Astrocyte of the cerebellum (primary cell): ENCODE measurements around the gene ANP32D.
"Not testable (repeated sequence)": the region's sequence is repeated elsewhere in the genome, so short reads cannot be mapped to it uniquely, and the experiment has no call there.

Experiments used
- DNase-seq: peaks from one replicate; pipeline ENCODE4 v3.0.0-alpha.2; 2011; ENCODE audit warnings: low read depth
- H3K4me3 ChIP-seq: 2 replicates; pipeline ENCODE4 v1.5.1; 2011; ENCODE audit warnings: mild to moderate bottlenecking, low read depth, low read length, moderate library complexity
- in situ Hi-C: cut with HindIII; loops from 2 replicates; pipeline ENCODE4 v1.10.0; 2017; ENCODE audit warnings: low sequenced_read_pairs
- TF ChIP-seq, protein P1 (sequence below): IDR thresholded peaks from 2 replicates; pipeline ENCODE4 v1.5.1; 2012; ENCODE audit warnings: low read length, low read depth, moderate library complexity, mild to moderate bottlenecking; ENCODE audit errors: missing control alignments

Gene ANP32D

DNA sequence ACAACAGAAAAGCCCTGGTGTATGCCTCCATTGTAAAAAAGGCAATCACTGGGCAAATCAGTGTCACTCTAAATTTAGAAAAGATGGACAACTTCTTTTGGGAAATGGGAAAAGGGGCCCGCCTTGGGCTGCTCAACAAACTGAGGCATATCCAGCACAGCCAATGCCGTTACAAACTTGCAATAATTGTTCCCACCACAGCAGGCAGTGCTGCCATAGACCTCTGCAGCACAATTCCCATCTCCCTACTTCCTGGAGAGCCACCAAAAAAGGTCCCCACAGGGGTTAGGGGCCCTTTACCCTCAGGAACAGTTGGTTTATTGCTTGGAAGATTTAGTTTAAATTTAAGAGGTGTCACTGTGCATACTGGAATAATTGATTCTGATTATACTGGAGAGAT lies 36.6 kb downstream of the ANP32D start:
- no peak overlapping the region for H3K4me3 ChIP-seq
- DNase-seq, result no peak
- TF ChIP-seq, protein P1, sequence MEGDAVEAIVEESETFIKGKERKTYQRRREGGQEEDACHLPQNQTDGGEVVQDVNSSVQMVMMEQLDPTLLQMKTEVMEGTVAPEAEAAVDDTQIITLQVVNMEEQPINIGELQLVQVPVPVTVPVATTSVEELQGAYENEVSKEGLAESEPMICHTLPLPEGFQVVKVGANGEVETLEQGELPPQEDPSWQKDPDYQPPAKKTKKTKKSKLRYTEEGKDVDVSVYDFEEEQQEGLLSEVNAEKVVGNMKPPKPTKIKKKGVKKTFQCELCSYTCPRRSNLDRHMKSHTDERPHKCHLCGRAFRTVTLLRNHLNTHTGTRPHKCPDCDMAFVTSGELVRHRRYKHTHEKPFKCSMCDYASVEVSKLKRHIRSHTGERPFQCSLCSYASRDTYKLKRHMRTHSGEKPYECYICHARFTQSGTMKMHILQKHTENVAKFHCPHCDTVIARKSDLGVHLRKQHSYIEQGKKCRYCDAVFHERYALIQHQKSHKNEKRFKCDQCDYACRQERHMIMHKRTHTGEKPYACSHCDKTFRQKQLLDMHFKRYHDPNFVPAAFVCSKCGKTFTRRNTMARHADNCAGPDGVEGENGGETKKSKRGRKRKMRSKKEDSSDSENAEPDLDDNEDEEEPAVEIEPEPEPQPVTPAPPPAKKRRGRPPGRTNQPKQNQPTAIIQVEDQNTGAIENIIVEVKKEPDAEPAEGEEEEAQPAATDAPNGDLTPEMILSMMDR, result no peak
- in situ Hi-C loops, result no loop called here

DNA sequence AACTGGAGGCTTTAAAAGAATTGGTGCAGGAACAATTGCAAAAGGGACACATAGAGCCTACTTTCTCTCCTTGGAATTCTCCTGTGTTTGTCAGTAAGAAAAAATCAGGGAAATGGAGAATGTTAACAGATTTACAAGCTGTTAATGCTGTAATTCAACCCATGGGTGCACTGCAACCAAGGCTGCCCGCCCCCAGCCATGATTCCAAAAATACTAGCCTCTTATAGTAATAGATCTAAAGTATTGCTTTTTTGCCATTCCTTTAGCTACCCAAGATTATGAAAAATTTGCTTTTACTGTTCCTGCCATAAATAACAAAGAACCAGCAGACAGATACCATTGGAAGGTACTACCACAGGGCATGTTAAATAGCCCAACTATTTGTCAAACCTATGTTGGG lies 37.8 kb downstream of the ANP32D start:
- in situ Hi-C loops, result no loop called here
- TF ChIP-seq, protein P1, result no peak
- DNase-seq, result no peak

GRCh38 chr12:48512855-48513254 lies 40.5 kb downstream of the ANP32D start:
- DNase-seq, result no peak
- in situ Hi-C loops, result no loop called here
- no peak overlapping the region for H3K4me3 ChIP-seq
- TF ChIP-seq, protein P1, result no peak

More for the DNA sequence above, 37.8 kb downstream of the ANP32D start:
- no peak overlapping the region for H3K4me3 ChIP-seq

DNA sequence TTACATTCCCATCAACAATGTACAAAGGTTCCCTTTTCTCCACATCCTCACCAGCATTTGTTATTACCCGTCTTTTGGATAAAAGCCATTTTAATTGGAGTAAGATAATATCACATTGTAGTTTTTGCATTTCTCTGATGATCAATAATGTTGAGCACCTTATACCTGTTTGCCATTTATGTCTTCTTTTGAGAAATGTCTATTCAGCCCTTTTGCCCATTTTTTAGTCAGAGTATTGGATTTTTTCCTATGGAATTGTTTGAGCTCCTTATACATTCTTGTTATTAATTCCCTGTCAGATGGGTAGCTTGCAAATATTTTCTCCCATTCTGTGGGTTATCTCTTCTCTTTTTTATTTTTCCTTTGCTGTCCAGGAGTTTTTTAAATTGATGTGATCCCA lies 42.4 kb downstream of the ANP32D start:
- in situ Hi-C loops, result no loop called here
- TF ChIP-seq, protein P1, result no peak
- no peak for DNase-seq
- no peak overlapping the region for H3K4me3 ChIP-seq

- H3K4me3 ChIP-seq, in situ Hi-C loops, DNase-seq: not testable (repeated sequence)
Measured at GRCh38 chr12:48520381-48520780, 48.0 kb downstream of the ANP32D start.
